Activated T-cell treated with anti-CD3 and anti-CD28 coated beads, Interleukin-2, amount 50 U/mL, for 24 hours (primary cell): Measurements from ENCODE around the gene HDAC4.

Experiments used
- DNase-seq: peaks from one replicate; pipeline ENCODE4 v3.0.0-alpha.2; 2020
- H3K27ac Mint-ChIP-seq: 2 replicates; pipeline ENCODE4 v1.8.0; 2020; ENCODE audit warnings: mild to moderate bottlenecking, mixed read lengths
- H3K27me3 Mint-ChIP-seq: 2 replicates; pipeline ENCODE4 v1.8.0; 2020; ENCODE audit warnings: mixed read lengths
- H3K36me3 Mint-ChIP-seq: 2 replicates; pipeline ENCODE4 v1.8.0; 2020; ENCODE audit warnings: low read depth, mixed read lengths
- H3K4me1 Mint-ChIP-seq: 2 replicates; pipeline ENCODE4 v1.8.0; 2020; ENCODE audit warnings: low read depth, mixed read lengths
- H3K4me3 Mint-ChIP-seq: 2 replicates; pipeline ENCODE4 v1.8.0; 2020; ENCODE audit warnings: mild to moderate bottlenecking, moderate library complexity, mixed read lengths
- H3K9me3 Mint-ChIP-seq: 2 replicates; pipeline ENCODE4 v1.8.0; 2020; ENCODE audit warnings: mixed read lengths

HDAC4 gene

DNA sequence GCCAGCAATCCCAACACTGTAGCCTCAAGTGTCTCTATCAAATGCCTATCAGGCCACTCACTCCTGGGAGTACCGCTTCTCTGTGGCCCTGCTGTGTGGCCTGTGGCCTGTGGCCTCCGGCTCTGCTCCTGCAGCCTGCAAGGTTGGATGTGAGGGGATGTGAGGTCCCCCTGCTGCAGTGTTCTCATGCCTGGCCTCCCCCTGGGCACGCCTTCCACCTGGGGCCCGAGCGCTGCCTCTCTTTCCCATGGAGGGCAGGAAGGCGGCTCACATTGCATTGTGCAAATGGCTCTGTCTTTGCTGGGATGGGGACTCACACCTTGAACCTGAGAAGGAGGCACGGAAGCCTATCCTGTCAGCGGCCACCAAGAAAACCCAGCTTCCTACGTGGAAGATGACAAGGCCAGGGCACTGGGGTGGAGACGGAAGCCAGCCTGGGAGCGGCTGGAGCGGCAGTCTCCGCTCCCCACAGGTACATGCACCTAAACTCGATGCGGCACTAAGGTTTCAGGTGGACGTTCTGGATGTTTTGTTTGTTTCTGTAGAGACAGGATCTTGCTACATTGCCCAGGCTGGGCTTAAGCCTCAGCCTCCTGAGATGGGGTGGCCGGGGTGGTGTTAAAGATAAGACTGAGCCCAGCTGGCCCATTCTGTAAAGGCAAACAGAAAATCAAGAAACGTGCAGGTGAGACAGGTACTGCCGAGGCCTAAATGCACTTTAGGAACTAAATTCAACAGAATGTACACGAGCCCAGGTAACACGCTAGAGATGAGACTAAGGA lies 140.1 kb downstream of the HDAC4 start:
- peaks cover 8% of the 10 kb centered on the region for H3K9me3 Mint-ChIP-seq
- H3K27ac Mint-ChIP-seq: peak overlapping the region; percentile 93
- DNase-seq: no peak
- no peaks in the 10 kb centered on the region for H3K36me3 Mint-ChIP-seq
- H3K4me3 Mint-ChIP-seq: peak overlapping the region; percentile 53
- peaks cover 90% of the 10 kb centered on the region for H3K4me1 Mint-ChIP-seq
- no peaks in the 10 kb centered on the region for H3K27me3 Mint-ChIP-seq

GRCh38 chr2:239259603-239260298 lies 141.1 kb downstream of the HDAC4 start:
- Mint-ChIP-seq H3K9me3 (peaks cover 8% of the 10 kb centered on the region), H3K4me3 (peak overlapping the region; percentile 53), H3K36me3 (no peaks in the 10 kb centered on the region), H3K27me3 (no peaks in the 10 kb centered on the region), H3K27ac (peak overlapping the region; percentile 93), H3K4me1 (peaks cover 90% of the 10 kb centered on the region)
- peak; percentile 54 for DNase-seq

DNA sequence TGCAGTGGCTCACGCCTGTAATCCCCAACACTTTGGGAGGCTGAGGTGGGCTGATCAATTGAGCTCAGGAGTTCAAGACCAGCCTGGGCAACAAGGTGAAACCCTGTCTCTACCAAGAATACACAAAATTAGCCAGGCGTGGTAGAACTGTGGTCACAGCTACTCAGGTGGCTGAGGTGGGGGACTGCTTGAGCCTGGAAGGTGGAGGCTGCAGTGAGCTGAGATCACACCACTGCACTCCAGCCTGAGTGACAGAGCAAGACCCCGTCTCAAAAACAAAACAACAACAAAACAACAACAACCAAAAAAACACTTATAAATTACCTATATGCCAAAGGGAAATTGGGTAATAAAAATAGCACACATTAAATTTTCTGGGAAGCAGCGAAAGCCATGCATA lies 141.6 kb downstream of the HDAC4 start:
- H3K36me3 Mint-ChIP-seq: no peaks in the 10 kb centered on the region
- peak overlapping the region; percentile 93 for H3K27ac Mint-ChIP-seq
- H3K27me3 Mint-ChIP-seq: no peaks in the 10 kb centered on the region
- DNase-seq: peak; percentile 28
- H3K4me3 Mint-ChIP-seq: peak overlapping the region; percentile 53
- peaks cover 90% of the 10 kb centered on the region for H3K4me1 Mint-ChIP-seq
- peaks cover 8% of the 10 kb centered on the region for H3K9me3 Mint-ChIP-seq

DNA sequence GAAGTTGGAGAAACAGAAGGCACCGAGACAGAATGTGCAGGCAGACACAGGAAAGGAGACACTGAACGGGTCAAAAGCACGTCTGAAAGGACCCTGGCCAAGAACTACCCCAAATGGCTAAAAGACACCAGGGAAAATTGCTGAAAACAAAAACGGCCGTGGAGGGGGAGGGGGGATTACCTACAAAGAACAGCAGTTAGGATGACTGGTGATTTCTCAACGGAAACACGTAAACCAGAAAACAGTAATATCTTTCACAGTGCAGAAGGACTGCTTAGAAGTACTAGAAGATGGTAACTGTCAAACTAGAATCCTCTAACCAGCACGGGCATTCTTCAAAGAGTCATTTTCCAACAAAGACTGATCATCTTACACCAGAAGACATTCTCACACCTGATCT lies 142.6 kb downstream of the HDAC4 start:
- Mint-ChIP-seq H3K27ac (peak overlapping the region; percentile 93), H3K36me3 (no peaks in the 10 kb centered on the region), H3K9me3 (peaks cover 8% of the 10 kb centered on the region), H3K4me1 (peaks cover 90% of the 10 kb centered on the region), H3K4me3 (peak overlapping the region; percentile 53), H3K27me3 (no peaks in the 10 kb centered on the region)
- peak; percentile 37 for DNase-seq

DNA sequence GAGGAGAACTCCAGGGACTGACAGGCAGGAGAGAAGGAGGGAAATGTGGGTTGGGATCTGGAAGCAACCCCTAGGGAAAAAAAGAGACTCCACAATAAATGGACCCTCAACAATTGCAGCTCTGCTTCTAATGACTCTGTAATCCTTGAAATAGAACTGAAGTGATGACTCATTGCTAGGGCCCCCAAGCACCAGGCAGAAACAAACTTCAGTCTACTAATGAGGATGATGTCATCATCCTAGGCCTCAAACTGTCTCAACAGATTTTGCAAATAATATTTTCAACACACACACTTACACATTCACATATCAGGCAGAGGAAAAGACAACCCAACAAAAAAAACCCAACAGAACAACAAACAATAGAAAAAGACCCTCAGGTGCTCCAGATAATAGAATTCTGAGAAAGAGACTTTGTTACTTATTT lies 143.3 kb downstream of the HDAC4 start:
- Mint-ChIP-seq H3K4me3 (peak overlapping the region; percentile 13), H3K27ac (peak overlapping the region; percentile 93), H3K36me3 (no peaks in the 10 kb centered on the region), H3K9me3 (peaks cover 8% of the 10 kb centered on the region), H3K27me3 (no peaks in the 10 kb centered on the region), H3K4me1 (peaks cover 92% of the 10 kb centered on the region)
- peak; percentile 26 for DNase-seq

GRCh38 chr2:239256350-239256743 lies 144.5 kb downstream of the HDAC4 start:
- Mint-ChIP-seq H3K27ac (no peak overlapping the region), H3K4me1 (peaks cover 97% of the 10 kb centered on the region), H3K9me3 (peaks cover 8% of the 10 kb centered on the region), H3K4me3 (no peak overlapping the region), H3K27me3 (no peaks in the 10 kb centered on the region), H3K36me3 (no peaks in the 10 kb centered on the region)
- DNase-seq: no peak

- peak; percentile 24 for DNase-seq
- H3K4me3 Mint-ChIP-seq: no peak overlapping the region
- peaks cover 8% of the 10 kb centered on the region for H3K9me3 Mint-ChIP-seq
Measured at GRCh38 chr2:239255628-239256349, 145.0 kb downstream of the HDAC4 start.

GRCh38 chr2:239255218-239255617 lies 145.6 kb downstream of the HDAC4 start:
- Mint-ChIP-seq H3K27ac (no peak overlapping the region), H3K36me3 (peaks cover under 1% of the 10 kb centered on the region), H3K4me1 (peaks cover 87% of the 10 kb centered on the region), H3K4me3 (no peak overlapping the region), H3K9me3 (peaks cover 8% of the 10 kb centered on the region), H3K27me3 (no peaks in the 10 kb centered on the region)
- no peak for DNase-seq

More at GRCh38 chr2:239255628-239256349, 145.0 kb downstream of the HDAC4 start:
- Mint-ChIP-seq H3K36me3 (no peaks in the 10 kb centered on the region), H3K27ac (no peak overlapping the region), H3K27me3 (no peaks in the 10 kb centered on the region), H3K4me1 (peaks cover 91% of the 10 kb centered on the region)

GRCh38 chr2:239253701-239254436 lies 147.0 kb downstream of the HDAC4 start:
- DNase-seq: peak; percentile 29
- no peak overlapping the region for H3K27ac Mint-ChIP-seq
- H3K4me3 Mint-ChIP-seq: no peak overlapping the region
- no peaks in the 10 kb centered on the region for H3K27me3 Mint-ChIP-seq
- H3K9me3 Mint-ChIP-seq: peaks cover 8% of the 10 kb centered on the region
- peaks cover 83% of the 10 kb centered on the region for H3K4me1 Mint-ChIP-seq
- peaks cover 12% of the 10 kb centered on the region for H3K36me3 Mint-ChIP-seq

GRCh38 chr2:239253264-239253663 lies 147.6 kb downstream of the HDAC4 start:
- H3K27ac Mint-ChIP-seq: no peak overlapping the region

GRCh38 chr2:239252801-239253200 lies 148.0 kb downstream of the HDAC4 start:
- H3K9me3 Mint-ChIP-seq: peaks cover 5% of the 10 kb centered on the region
- peak overlapping the region; percentile 61 for H3K4me3 Mint-ChIP-seq
- H3K36me3 Mint-ChIP-seq: peaks cover 12% of the 10 kb centered on the region
- H3K27ac Mint-ChIP-seq: peak overlapping the region; percentile 58
- peaks cover 83% of the 10 kb centered on the region for H3K4me1 Mint-ChIP-seq
- DNase-seq: peak; percentile 27
- H3K27me3 Mint-ChIP-seq: no peaks in the 10 kb centered on the region

More at GRCh38 chr2:239253264-239253663, 147.6 kb downstream of the HDAC4 start:
- peaks cover 83% of the 10 kb centered on the region for H3K4me1 Mint-ChIP-seq
- no peaks in the 10 kb centered on the region for H3K27me3 Mint-ChIP-seq
- no peak for DNase-seq
- H3K9me3 Mint-ChIP-seq: peaks cover 8% of the 10 kb centered on the region
- no peak overlapping the region for H3K4me3 Mint-ChIP-seq
- peaks cover 12% of the 10 kb centered on the region for H3K36me3 Mint-ChIP-seq

- H3K36me3 Mint-ChIP-seq: peaks cover 12% of the 10 kb centered on the region
- DNase-seq: no peak
- H3K27ac Mint-ChIP-seq: no peak overlapping the region
- peaks cover 1% of the 10 kb centered on the region for H3K9me3 Mint-ChIP-seq
- no peak overlapping the region for H3K4me3 Mint-ChIP-seq
- H3K4me1 Mint-ChIP-seq: peaks cover 83% of the 10 kb centered on the region
- H3K27me3 Mint-ChIP-seq: no peaks in the 10 kb centered on the region
Measured at GRCh38 chr2:239252393-239252792, 148.4 kb downstream of the HDAC4 start.

- H3K4me3 Mint-ChIP-seq: no peak overlapping the region
- peaks cover 12% of the 10 kb centered on the region for H3K36me3 Mint-ChIP-seq
- peaks cover 83% of the 10 kb centered on the region for H3K4me1 Mint-ChIP-seq
- H3K27me3 Mint-ChIP-seq: no peaks in the 10 kb centered on the region
- DNase-seq: peak; percentile 26
- no peaks in the 10 kb centered on the region for H3K9me3 Mint-ChIP-seq
- H3K27ac Mint-ChIP-seq: no peak overlapping the region
Measured at GRCh38 chr2:239251971-239252370, 148.8 kb downstream of the HDAC4 start.
